Calu3 (cell line): Measurements from ENCODE around the gene CPB2. TPM values are rescaled to one million over a fixed set of nuclear protein-coding genes. Genes with fewer than 3 reads are reported as not detected.

Experiments used
- BruUV-seq: library from RNA; stranded (reverse); fragments of 400-500 nt; replicated peaks from 2 replicates; lab custom pipeline; 2021; lab: Mats Ljungman, UMichigan
- CTCF ChIA-PET: fragments of 300-600 bp; sonication (Branson Sonifier 250); formaldehyde crosslinking; loops from one replicate; lab custom pipeline; 2022; ENCODE audit warnings: antibody characterized with exemption; lab: Charles Lee
- DNase-seq: peaks from one replicate; pipeline ENCODE4 v3.0.0; 2022
- H3K27ac Mint-ChIP-seq: one replicate; pipeline ENCODE4 v1.8.0; 2022; ENCODE audit warnings: mixed read lengths; ENCODE audit not compliant: unreplicated experiment
- H3K27me3 Mint-ChIP-seq: one replicate; pipeline ENCODE4 v1.8.0; 2022; ENCODE audit warnings: mixed read lengths; ENCODE audit not compliant: unreplicated experiment
- H3K36me3 Mint-ChIP-seq: one replicate; pipeline ENCODE4 v1.8.0; 2022; ENCODE audit warnings: mild to moderate bottlenecking, moderate library complexity, mixed read lengths; ENCODE audit not compliant: insufficient read depth, unreplicated experiment
- H3K4me1 Mint-ChIP-seq: one replicate; pipeline ENCODE4 v1.8.0; 2022; ENCODE audit warnings: mild to moderate bottlenecking, low read depth, mixed read lengths; ENCODE audit not compliant: unreplicated experiment
- H3K4me3 Mint-ChIP-seq: one replicate; pipeline ENCODE4 v1.8.0; 2022; ENCODE audit warnings: mild to moderate bottlenecking, low read depth, moderate library complexity, mixed read lengths; ENCODE audit not compliant: unreplicated experiment
- H3K9me3 Mint-ChIP-seq: one replicate; pipeline ENCODE4 v1.8.0; 2022; ENCODE audit warnings: low read depth, mixed read lengths; ENCODE audit not compliant: unreplicated experiment
- CTCF ChIP-seq: fragments of 200-600 bp; IDR thresholded peaks from one replicate; pipeline ENCODE4 v1.8.0; 2022; ENCODE audit warnings: antibody characterized with exemption; ENCODE audit not compliant: unreplicated experiment
- intact Hi-C: fragments of 100-400 bp; cut with micrococcal nuclease; formaldehyde crosslinking; loops from one replicate; pipeline ENCODE4 v1.10.0; 2022; ENCODE audit not compliant: unreplicated experiment
- total RNA-seq: library from RNA; stranded (reverse); gene quantifications from 2 replicates; pipeline ENCODE4 v1.2.3, GENCODE V29; 2022

The CPB2 gene
- total RNA-seq, 1 experiment from 2014 or later, result not detected

GRCh38 chr13:46136688-46137087 lies 31.9 kb upstream of the CPB2 start:
- CTCF ChIA-PET, result no interaction called here

GRCh38 chr13:46134961-46135522 lies 30.2 kb upstream of the CPB2 start:
- no peak for TF ChIP-seq CTCF
- H3K27me3 Mint-ChIP-seq, result no peaks in the 10 kb centered on the region
- no peaks in the 10 kb centered on the region for H3K9me3 Mint-ChIP-seq
- CTCF ChIA-PET, result interaction anchor here (0.6 kb wide), 2 partner anchors 395 to 464 kb away, joined by 4 to 6 read pairs; no protein-coding TSS in a partner anchor
- peaks cover 22% of the 10 kb centered on the region for H3K4me1 Mint-ChIP-seq
- intact Hi-C loops, result no loop called here
- BruUV-seq, result no TSS peak
- no peak overlapping the region for H3K4me3 Mint-ChIP-seq
- H3K36me3 Mint-ChIP-seq, result peaks cover 5% of the 10 kb centered on the region
- DNase-seq, result peak; percentile 46
- H3K27ac Mint-ChIP-seq, result no peak overlapping the region

More at GRCh38 chr13:46136688-46137087, 31.9 kb upstream of the CPB2 start:
- Mint-ChIP-seq H3K36me3 (peaks cover 1% of the 10 kb centered on the region), H3K4me1 (peaks cover 22% of the 10 kb centered on the region), H3K27me3 (no peaks in the 10 kb centered on the region), H3K9me3 (no peaks in the 10 kb centered on the region), H3K27ac (no peak overlapping the region), H3K4me3 (no peak overlapping the region)
- no peak for TF ChIP-seq CTCF
- BruUV-seq, result no TSS peak
- DNase-seq, result no peak
- intact Hi-C loops, result no loop called here

DNA sequence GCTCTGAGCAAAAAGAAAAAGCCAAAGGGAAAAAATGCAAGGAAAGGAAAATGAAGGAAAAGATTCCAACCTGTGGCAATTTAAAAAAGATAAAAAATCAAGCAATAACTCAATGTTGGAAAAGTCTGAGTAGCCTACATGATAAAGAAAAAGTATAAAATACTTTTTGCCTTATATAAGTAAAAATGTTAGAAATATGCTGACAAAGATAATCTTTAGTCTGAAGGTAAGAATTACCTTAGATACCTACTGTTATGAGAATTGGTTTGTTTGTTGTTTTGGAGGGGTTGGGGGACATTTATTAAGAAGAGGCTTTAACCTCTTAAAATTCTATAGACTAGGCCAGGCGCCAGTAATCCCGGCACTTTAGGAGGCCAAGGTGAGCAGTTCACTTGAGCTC lies 29.7 kb upstream of the CPB2 start:
- H3K9me3 Mint-ChIP-seq, result no peaks in the 10 kb centered on the region
- intact Hi-C loops, result no loop called here
- no peak overlapping the region for H3K27ac Mint-ChIP-seq
- BruUV-seq, result no TSS peak
- no peaks in the 10 kb centered on the region for H3K27me3 Mint-ChIP-seq
- TF ChIP-seq CTCF, result no peak
- no peak for DNase-seq
- CTCF ChIA-PET, result interaction anchor here (0.6 kb wide), 2 partner anchors 394 to 464 kb away, joined by 4 to 6 read pairs; no protein-coding TSS in a partner anchor
- peaks cover 22% of the 10 kb centered on the region for H3K4me1 Mint-ChIP-seq
- no peak overlapping the region for H3K4me3 Mint-ChIP-seq
- peaks cover 5% of the 10 kb centered on the region for H3K36me3 Mint-ChIP-seq

- H3K27me3 Mint-ChIP-seq, result no peaks in the 10 kb centered on the region
- no peak overlapping the region for H3K4me3 Mint-ChIP-seq
- no peak overlapping the region for H3K27ac Mint-ChIP-seq
- TF ChIP-seq CTCF, result no peak
- peaks cover 22% of the 10 kb centered on the region for H3K4me1 Mint-ChIP-seq
- DNase-seq, result no peak
- CTCF ChIA-PET, result no interaction called here
- peaks cover 5% of the 10 kb centered on the region for H3K36me3 Mint-ChIP-seq
- no peaks in the 10 kb centered on the region for H3K9me3 Mint-ChIP-seq
- intact Hi-C loops, result no loop called here
- no TSS peak for BruUV-seq
Measured at GRCh38 chr13:46132109-46132508, 27.3 kb upstream of the CPB2 start.
